Measurements from ENCODE around the gene RTN4RL1. TPM values are rescaled to one million over a fixed set of nuclear protein-coding genes. Genes with fewer than 3 reads are reported as not detected.

Gene RTN4RL1
- total RNA-seq, 2 experiments from 2014 or later = not detected

DNA sequence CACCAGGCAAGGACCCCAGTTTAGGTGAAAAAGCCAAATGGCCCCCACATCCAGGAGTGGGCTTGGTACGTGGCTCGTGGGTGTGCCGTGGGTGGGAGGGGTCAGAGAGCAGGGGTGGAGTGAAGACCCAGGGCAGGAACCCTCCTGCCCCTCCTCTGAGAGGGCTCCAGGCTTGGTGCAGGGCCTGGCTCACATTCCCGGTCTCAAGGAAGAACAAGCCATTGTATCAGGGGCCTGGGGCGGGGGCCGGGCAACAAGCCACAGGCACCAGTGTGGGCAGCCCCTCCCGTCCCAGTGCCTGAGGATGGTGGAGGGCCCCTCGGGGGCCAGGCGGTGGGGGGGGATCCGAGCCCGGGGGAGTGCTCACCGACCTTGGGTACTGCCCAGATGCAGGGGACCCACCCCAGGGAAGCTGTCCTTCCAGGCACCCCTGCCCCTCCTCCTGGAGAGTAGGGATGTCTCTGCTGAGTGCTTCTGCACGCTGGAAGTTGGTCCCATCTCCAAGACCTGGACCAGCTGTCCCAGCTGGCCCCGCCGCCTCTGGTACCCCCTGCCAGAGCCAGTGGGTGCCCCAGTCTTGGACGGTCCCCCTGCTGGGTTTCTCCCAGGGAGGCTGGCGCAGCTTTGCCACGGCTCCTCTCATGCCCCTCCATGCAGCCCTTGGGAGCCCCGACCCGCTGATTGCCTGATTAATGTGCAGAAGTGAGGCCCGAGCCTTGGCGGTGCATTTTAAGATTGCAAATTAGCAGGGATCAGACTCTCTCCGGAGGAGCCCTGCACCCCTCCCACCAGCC is 83.7 kb downstream of the RTN4RL1 start:
- ChIA-PET POLR2A (no interaction called here), CTCF (ENCODE audit: unreplicated experiment) (no interaction called here)
- no peak overlapping the region for H3K4me3 ChIP-seq (ENCODE audit: low read depth, low read length, poor library complexity, severe bottlenecking)
- no peaks in the 10 kb centered on the region for H3K79me2 ChIP-seq (ENCODE audit: insufficient read depth, low read depth, low read length)
- H3K9me3 ChIP-seq (ENCODE audit: low read length) = no peaks in the 10 kb centered on the region
- no peak overlapping the region for H2AFZ ChIP-seq (ENCODE audit: low read length)
- H3K36me3 ChIP-seq (ENCODE audit: insufficient read depth, low read length) = no peaks in the 10 kb centered on the region
- DNase-seq (ENCODE audit: low spot score) = no peak
- BruUV-seq (replicated peaks) = no TSS peak
- intact Hi-C loops (cut with micrococcal nuclease; ENCODE audit: unreplicated experiment) = no loop called here
- no peaks in the 10 kb centered on the region for H3K4me1 ChIP-seq (ENCODE audit: insufficient read depth, low read length, poor library complexity, severe bottlenecking)
- no peak for TF ChIP-seq EZH2phosphoT487 (IDR thresholded peaks at IDR 0.05; ENCODE audit: borderline replicate concordance, low read depth, low read length)
- TF ChIP-seq, protein P1, sequence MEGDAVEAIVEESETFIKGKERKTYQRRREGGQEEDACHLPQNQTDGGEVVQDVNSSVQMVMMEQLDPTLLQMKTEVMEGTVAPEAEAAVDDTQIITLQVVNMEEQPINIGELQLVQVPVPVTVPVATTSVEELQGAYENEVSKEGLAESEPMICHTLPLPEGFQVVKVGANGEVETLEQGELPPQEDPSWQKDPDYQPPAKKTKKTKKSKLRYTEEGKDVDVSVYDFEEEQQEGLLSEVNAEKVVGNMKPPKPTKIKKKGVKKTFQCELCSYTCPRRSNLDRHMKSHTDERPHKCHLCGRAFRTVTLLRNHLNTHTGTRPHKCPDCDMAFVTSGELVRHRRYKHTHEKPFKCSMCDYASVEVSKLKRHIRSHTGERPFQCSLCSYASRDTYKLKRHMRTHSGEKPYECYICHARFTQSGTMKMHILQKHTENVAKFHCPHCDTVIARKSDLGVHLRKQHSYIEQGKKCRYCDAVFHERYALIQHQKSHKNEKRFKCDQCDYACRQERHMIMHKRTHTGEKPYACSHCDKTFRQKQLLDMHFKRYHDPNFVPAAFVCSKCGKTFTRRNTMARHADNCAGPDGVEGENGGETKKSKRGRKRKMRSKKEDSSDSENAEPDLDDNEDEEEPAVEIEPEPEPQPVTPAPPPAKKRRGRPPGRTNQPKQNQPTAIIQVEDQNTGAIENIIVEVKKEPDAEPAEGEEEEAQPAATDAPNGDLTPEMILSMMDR (conservative IDR thresholded peaks at IDR 0.05; ENCODE audit: low read length) = no peak
- H3K4me2 ChIP-seq (ENCODE audit: low read length) = no peak overlapping the region
- no peaks in the 10 kb centered on the region for H3K9me2 ChIP-seq (ENCODE audit: insufficient read depth, low read length)
- H3K27ac ChIP-seq (ENCODE audit: low read depth, low read length, poor library complexity, severe bottlenecking) = no peak overlapping the region
- H4K20me1 ChIP-seq (ENCODE audit: insufficient read depth, low read length) = no peaks in the 10 kb centered on the region

DNA sequence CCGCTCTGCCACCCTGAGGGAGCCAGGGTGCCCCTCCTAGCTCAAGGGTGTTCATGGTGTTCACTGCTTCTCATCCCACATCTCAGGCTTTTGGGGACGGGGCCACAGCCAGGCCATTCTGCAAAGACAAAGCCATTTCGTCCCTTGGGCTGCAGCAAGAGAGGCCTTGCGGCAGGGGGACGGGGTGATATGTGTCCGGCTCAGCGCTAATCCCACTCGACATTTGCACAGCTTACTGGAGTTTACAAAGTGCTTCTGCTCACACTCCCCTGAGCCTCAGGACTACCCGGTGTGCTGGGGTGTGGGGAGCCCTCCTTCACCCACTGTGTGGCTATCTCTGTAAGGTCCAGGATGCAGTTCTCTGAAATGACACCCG is 84.3 kb downstream of the RTN4RL1 start:
- DNase-seq (ENCODE audit: low spot score) = no peak
- intact Hi-C loops (cut with micrococcal nuclease; ENCODE audit: unreplicated experiment) = no loop called here
- TF ChIP-seq, protein P1 (conservative IDR thresholded peaks at IDR 0.05; ENCODE audit: low read length) = no peak
- no peak for TF ChIP-seq EZH2phosphoT487 (IDR thresholded peaks at IDR 0.05; ENCODE audit: borderline replicate concordance, low read depth, low read length)
- Histone ChIP-seq H3K36me3 (ENCODE audit: insufficient read depth, low read length) (no peaks in the 10 kb centered on the region), H3K4me1 (ENCODE audit: insufficient read depth, low read length, poor library complexity, severe bottlenecking) (no peaks in the 10 kb centered on the region), H3K27ac (ENCODE audit: low read depth, low read length, poor library complexity, severe bottlenecking) (no peak overlapping the region), H4K20me1 (ENCODE audit: insufficient read depth, low read length) (no peaks in the 10 kb centered on the region), H2AFZ (ENCODE audit: low read length) (no peak overlapping the region), H3K9me3 (ENCODE audit: low read length) (no peaks in the 10 kb centered on the region), H3K4me2 (ENCODE audit: low read length) (no peak overlapping the region), H3K4me3 (ENCODE audit: low read depth, low read length, poor library complexity, severe bottlenecking) (no peak overlapping the region), H3K79me2 (ENCODE audit: insufficient read depth, low read depth, low read length) (no peaks in the 10 kb centered on the region), H3K9me2 (ENCODE audit: insufficient read depth, low read length) (no peaks in the 10 kb centered on the region)
- BruUV-seq (replicated peaks) = no TSS peak
- POLR2A ChIA-PET = no interaction called here
- CTCF ChIA-PET (ENCODE audit: unreplicated experiment) = no interaction called here

DNA sequence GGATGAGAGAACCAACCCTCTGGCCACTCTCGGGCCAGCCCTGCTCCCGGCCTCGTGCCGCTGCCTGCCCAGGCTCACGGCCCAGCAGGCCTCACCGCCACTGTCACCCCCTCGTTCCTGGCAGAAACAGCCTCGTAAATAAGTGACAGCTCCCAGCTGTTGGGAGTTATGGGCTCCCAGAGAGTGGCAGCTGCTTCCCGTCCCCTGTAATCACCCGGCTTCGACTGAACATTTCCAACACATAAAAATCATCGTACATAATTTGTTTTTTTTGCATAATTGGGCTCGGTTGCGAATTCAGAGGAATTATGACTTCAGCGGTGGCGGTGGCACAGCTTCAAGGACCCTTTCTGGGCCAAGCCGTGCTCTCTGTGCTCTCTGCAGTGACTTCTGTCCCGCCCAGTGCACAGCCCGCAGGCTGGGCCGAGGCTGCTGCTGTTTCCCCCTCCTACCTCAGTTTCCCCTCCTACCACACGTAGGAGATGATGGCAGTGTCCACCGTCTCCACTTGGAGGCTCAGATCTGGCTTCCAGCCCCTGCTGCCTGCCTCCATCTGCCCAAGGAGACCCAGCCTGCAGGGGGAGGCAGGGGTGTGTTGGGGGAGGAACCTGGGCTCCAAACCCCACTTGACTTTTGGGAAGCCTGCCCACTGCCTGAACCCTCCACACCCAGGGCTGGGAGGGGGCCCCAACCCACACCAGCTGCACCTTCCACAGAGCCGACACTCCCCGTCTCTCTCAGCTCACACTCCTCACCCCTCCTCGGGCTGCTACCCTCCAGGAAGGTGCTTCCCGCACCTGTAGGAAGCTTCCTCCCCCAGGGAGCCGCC is 84.9 kb downstream of the RTN4RL1 start:
- ChIA-PET CTCF (ENCODE audit: unreplicated experiment) (no interaction called here), POLR2A (no interaction called here)
- H3K4me1 ChIP-seq (ENCODE audit: insufficient read depth, low read length, poor library complexity, severe bottlenecking) = no peaks in the 10 kb centered on the region
- H4K20me1 ChIP-seq (ENCODE audit: insufficient read depth, low read length) = no peaks in the 10 kb centered on the region
- TF ChIP-seq, protein P1 (conservative IDR thresholded peaks at IDR 0.05; ENCODE audit: low read length) = no peak
- TF ChIP-seq EZH2phosphoT487 (IDR thresholded peaks at IDR 0.05; ENCODE audit: borderline replicate concordance, low read depth, low read length) = no peak
- no peak overlapping the region for H3K4me3 ChIP-seq (ENCODE audit: low read depth, low read length, poor library complexity, severe bottlenecking)
- H2AFZ ChIP-seq (ENCODE audit: low read length) = no peak overlapping the region
- no peaks in the 10 kb centered on the region for H3K79me2 ChIP-seq (ENCODE audit: insufficient read depth, low read depth, low read length)
- intact Hi-C loops (cut with micrococcal nuclease; ENCODE audit: unreplicated experiment) = no loop called here
- no peaks in the 10 kb centered on the region for H3K9me3 ChIP-seq (ENCODE audit: low read length)
- no peaks in the 10 kb centered on the region for H3K36me3 ChIP-seq (ENCODE audit: insufficient read depth, low read length)
- no peak overlapping the region for H3K4me2 ChIP-seq (ENCODE audit: low read length)
- no peak overlapping the region for H3K27ac ChIP-seq (ENCODE audit: low read depth, low read length, poor library complexity, severe bottlenecking)
- no peak for DNase-seq (ENCODE audit: low spot score)
- no TSS peak for BruUV-seq (replicated peaks)
- H3K9me2 ChIP-seq (ENCODE audit: insufficient read depth, low read length) = no peaks in the 10 kb centered on the region
